Amygdala (tissue), 56 donors: ENCODE data around the gene SLC5A3.
A peak's percentile ranks its signal among the peaks of the same experiment; 100 is the strongest.

Source experiments
- DNase-seq, 56 donors: peaks; one replicate each; lab custom pipeline; 2025; lab: John Stamatoyannopoulos, UW

SLC5A3 gene

DNA sequence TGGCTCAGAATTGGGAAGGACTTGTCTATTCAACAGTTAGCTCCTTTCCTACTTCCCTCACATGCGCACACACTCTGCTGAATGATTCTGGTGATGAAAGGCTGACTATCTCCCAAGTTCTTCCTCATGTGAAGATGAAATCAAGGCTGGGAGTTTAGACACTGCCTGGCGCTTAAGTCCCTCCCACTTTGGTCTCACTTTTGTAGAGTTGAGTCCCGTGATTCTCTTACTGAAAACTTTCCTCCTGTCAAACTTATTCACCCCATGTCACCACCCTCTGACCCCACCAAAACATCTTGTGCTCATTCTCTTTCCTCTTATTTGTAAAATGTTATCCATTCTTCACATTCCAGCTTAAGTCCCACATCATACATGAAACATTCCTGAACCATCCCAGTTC, 8.4 kb upstream of the SLC5A3 start:
- DNase-seq, result no peak

- DNase-seq, result no peak
Measured at GRCh38 chr21:34071683-34072082, 1.7 kb upstream of the SLC5A3 start.

- DNase-seq, result peak in 19 of 56 donors; percentile 9 to 93 (median 36)
Measured at GRCh38 chr21:34072145-34073031, 990 bp upstream of the SLC5A3 start.

DNA sequence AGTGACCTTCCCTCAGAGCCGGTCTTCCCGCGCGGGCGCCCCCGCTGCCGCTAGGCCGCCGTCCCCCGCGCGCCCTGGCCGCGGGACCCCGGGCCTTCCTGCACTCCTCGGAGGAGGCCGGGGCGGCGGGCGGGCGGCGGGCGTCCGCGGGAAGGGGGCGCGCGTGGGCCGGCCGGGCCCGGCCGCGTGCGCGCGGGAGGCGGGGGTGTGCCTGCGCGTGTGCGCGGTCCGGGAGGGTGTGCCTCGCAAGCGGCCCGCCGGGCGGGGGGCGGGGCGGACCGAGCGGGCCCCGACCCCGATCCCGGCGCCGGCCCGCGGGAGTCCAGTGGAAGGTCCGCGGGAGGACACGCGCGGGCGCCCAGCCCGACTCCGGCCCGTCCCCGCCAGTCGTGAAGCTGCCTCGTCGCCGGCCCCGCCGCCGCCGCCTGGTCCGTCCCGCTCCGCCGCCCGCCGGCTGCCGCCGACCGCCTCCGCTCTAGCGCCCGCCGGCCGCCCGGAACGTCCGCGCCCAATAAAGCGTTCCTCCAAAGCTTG, 438 bp downstream of the SLC5A3 start:
- peak in 26 of 56 donors; percentile 23 to 67 (median 44) for DNase-seq

GRCh38 chr21:34074283-34075090, 1.1 kb downstream of the SLC5A3 start:
- peak in 1 of 56 donors; percentile 2 for DNase-seq

DNA sequence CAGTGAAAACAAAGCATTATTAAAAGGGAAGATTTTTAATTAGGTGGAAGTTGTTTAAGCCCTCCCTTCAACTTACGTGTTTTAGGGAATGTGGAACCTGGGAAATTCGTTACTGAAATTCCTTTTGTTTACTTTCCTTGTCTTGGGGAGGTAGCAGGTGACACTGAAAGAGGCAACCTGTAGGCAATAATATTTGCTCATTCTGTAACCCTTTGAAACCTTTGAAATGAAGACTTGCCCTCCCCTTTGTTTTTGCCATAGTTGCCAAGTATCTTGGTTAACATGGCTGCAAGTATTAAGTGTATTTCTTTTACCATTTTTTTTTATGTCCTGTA, 1.7 kb downstream of the SLC5A3 start:
- DNase-seq, result no peak

- no peak for DNase-seq
Measured at GRCh38 chr21:34075760-34076660, 2.6 kb downstream of the SLC5A3 start.

GRCh38 chr21:34076835-34077234, 3.5 kb downstream of the SLC5A3 start:
- no peak for DNase-seq

DNA sequence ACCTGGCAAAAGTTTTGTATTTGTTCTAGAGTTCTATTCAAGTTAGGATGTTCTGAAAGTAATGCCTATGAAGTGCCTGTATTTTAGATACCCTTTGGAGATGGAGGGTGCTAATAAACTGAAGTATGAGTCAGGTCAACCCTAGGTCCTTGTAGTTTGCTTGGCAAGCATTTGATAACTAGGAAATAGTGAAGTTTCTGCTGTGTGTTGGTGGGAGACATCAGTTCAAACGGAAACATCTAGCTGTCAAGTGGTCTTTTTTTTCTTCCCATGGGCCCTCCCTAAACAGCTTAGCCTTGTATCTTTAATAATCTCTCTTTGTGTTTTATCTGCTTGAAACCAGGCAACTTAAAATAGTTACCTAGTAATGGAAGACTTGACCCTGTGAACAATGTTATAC, 4.5 kb downstream of the SLC5A3 start:
- no peak for DNase-seq

- DNase-seq, result no peak
Measured at GRCh38 chr21:34078915-34079314, 5.5 kb downstream of the SLC5A3 start.

GRCh38 chr21:34080710-34081109, 7.3 kb downstream of the SLC5A3 start:
- no peak for DNase-seq

DNA sequence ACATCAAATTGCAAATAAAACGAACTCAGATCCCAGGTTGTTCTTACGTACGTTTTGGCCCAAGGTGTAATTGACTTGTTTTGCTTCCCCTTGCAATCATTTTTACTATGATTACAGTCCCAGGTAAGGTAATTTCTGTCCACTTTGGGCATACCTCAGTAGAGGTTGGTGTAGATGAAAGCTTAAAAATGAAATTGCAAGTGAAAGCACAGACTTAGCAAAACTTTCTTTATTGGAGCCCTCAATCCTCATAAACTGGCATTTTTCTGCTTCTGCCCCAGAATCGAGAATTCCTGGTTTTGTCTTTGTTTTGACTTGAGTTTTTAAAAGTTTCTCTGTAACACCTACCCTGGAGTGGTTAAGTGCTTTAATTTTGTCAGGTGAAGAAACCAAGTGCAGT, 9.4 kb downstream of the SLC5A3 start:
- no peak for DNase-seq

GRCh38 chr21:34083357-34083756, 10.0 kb downstream of the SLC5A3 start:
- DNase-seq, result no peak

- no peak for DNase-seq
Measured at GRCh38 chr21:34085129-34085528, 11.8 kb downstream of the SLC5A3 start.

DNA sequence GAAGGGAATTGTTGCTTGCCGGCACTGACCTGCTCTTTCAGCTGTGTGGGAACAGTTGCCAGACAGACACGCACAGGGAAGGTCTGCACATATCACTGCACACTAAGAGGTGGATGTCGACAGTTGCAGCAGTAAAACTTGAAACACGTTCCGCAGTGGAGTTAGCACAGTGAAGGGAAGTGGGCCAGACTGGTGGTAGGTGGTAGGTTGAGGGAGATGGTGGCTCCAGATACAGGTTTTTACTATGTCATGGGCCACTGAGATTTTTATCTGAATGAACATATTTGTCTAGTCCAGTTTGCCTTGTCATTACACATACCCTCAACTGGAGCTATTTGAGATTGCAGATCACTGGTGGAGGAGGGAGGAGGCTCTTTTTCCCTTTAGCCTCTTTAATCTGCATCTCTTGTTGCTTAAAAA, 13.5 kb downstream of the SLC5A3 start:
- no peak for DNase-seq

GRCh38 chr21:34088752-34089151, 15.4 kb downstream of the SLC5A3 start:
- DNase-seq, result no peak

DNA sequence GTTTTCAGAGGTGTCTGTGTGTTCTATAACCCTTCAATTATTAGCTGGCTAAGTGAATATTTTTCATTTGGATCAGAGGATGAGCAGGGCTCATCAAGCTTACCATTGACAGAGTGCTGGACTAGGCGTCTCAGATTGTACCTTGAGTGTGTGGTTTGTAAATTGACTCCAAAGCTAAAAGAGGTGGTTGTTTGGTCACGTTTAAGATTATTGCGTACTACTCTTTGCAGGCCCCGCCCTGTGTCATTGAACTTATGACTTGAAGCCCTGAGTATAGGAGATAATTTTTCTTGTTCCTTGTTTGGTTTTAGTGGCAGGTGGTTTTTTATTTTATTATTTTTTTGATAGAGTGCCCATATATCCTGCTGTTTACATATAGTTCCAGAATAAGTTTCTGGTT, 17.7 kb downstream of the SLC5A3 start:
- DNase-seq, result no peak

DNA sequence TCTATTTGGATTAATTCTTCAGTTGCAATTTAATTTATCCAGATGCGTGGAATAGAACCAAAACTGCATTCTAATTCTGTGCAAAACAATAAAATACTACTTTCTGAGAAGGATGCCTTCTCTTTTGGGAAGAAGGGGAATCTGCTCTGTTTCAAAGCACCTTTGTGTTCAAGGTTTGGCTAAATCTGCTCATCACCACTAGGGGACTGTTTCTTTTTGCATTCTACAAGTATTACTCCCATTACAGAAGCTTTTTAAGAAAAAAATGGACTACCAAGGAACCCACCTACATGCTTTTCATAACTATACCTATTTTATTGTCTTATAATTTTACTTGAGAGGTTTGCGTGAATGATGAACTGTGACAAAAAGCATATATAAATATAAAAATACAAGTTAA, 18.2 kb downstream of the SLC5A3 start:
- DNase-seq, result no peak

DNA sequence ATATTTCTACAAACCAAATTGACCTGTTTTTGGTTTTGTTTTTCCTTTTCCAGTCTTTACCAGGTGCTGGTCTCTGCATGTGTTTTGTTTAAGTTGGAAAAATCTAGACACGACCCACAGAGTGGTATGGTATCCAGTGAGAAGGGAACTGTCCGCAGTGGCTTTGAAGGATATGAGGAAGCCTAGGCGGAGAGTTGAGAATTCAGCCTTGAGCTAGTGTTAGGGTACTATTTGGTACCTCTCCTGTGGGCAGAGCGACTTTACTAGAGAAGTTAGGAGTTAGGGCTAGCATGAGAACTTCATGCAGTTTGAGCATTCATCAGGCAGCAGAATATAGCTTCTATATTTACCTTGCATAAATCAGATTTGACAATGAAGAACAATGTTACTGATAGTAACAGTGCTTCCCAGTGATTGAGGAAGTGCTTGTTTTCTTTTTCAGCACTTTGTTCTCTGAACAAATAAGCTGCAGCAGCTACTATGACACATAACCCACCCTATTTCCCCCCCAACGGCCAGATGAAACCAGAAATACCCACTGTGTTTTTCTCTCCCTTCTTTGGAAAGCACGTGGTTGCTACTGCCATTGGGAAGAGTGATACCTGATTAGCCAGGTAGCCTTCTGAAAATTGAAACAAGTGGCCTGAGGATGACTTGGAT, 19.0 kb downstream of the SLC5A3 start:
- DNase-seq, result no peak

GRCh38 chr21:34093083-34093482, 19.7 kb downstream of the SLC5A3 start:
- DNase-seq, result no peak
